GM18511 (cell line): ENCODE measurements around the gene ARHGDIB.

Source experiments
- ATAC-seq: cut with Tn5 transposase; IDR thresholded peaks from one replicate; pipeline ENCODE4 v1.9.1; 2021; ENCODE audit warnings: mild to moderate bottlenecking, moderate library complexity; ENCODE audit not compliant: unreplicated experiment

Gene ARHGDIB

GRCh38 chr12:14957551-14958168 is 3.7 kb downstream of the ARHGDIB start:
- ATAC-seq, result no peak

DNA sequence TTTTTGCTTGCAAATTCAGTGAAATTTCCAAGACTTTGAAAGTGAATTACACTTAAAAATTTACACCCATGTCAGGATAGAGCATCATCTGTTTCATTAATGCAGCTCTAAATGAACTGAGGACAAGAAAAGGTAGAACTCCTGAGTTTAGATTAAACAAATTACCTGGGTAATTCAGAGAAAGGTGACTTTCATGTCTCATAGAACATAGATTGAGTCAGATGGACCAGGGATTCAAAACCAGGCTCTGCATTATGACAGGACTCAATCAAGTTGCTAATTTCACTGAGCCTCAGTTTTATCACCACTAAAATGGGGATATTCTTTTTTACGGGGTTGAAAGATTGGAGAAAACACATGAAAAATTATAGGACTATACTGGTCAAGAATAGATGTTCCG is 4.5 kb downstream of the ARHGDIB start:
- no peak for ATAC-seq

- ATAC-seq, result peak; percentile 55
Observed at GRCh38 chr12:14956024-14956891, 5.1 kb downstream of the ARHGDIB start.

DNA sequence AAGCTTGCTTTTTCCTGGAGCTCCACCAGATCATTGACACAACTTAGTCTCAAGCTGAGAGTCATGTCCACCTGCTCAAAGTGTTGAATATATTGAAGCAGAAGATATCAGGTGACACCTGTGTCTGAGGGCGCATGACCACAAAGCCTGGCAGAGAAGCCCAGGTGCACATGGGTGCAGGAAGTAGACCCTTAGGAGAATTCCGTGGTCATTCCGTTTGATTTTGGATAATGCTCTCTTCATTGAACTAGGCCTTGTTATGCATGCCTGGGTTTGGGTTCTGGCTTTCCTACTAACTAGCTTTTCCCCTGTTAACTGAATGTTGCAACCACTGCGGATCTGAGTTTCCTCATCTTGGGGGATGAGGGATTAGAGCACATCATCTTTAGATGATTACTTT is 7.1 kb downstream of the ARHGDIB start:
- no peak for ATAC-seq

DNA sequence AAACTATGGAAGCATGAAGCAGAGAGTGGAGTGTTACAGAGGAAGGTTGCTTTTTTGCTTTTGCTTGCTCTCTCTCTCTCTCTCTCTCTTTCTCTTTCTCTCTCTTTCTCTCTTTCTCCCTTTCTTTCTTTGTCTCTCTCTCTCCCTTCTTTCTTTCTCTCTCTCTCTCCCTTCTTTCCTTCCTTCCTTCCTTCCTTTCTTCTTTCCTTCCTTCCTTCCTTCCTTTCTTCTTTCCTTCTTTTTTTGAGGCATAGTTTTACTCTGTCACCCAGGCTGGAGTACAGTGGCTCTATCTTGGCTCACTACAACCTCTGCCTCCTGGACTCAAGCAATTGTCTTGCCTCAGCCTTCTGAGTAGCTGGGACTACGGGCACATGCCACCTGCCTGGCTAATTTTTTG is 7.6 kb downstream of the ARHGDIB start:
- no peak for ATAC-seq

GRCh38 chr12:14952299-14952921 is 9.0 kb downstream of the ARHGDIB start:
- peak; percentile 57 for ATAC-seq

GRCh38 chr12:14951851-14952250 is 9.6 kb downstream of the ARHGDIB start:
- no peak for ATAC-seq

- no peak for ATAC-seq
Observed at GRCh38 chr12:14950982-14951746, 10.2 kb downstream of the ARHGDIB start.

DNA sequence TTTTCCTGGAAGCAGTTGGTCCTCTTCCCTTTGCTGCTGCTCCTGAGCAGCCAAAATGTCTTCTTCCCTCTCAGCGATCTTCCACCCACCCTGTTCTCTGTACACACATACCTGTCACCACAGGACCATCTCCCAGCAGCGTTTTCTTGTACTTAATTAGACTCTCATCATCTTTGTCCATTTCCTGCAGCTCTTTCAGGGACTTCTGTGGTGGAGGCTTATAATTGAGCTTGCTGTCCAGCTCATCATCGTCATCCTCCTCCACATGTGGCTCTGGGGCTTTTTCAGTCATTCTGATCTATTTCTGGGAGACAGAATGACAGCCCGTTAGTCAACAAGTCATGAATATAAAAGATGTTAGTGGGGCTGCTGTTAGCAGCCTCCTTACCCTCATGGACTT is 11.0 kb downstream of the ARHGDIB start:
- ATAC-seq, result no peak

GRCh38 chr12:14949631-14950030 is 11.8 kb downstream of the ARHGDIB start:
- no peak for ATAC-seq

DNA sequence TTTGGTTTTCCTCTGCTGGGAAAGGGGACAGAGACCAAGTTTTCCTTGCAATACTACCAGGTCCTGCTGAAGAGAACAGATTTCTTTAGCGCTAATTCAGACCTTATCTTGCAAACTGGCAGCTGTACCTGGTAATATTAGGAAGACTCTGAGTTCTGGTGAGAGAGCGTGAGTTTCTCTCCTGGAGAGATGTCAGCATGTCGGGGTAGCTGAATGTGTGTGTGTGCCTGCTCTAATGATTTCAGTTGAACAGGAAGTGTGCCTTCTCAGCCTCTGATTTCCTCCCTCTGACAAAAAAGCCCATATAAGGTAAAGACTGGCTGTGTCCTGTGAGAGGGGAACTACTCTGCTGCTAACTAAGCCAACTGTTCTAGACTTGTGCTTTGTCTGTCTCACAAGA is 12.7 kb downstream of the ARHGDIB start:
- ATAC-seq, result peak; percentile 94

DNA sequence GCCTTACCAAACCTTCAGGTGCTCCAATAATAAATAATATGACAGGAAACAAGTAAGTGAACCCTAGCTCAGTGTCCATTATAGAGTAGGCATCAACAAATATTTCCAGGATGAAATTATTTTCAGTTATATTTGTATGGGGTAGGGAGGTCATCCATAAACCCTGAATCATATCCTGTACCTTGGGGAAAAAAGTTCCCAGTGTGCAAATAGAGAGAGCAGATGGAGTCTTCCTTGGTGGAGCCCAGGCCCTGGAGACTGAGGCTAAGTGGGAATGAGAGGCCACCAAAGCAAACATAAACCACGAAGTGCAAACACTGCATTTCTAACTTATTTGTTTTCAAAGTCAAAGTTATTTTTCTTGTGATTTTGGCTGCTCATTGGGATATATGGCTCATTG is 14.5 kb downstream of the ARHGDIB start:
- no peak for ATAC-seq

DNA sequence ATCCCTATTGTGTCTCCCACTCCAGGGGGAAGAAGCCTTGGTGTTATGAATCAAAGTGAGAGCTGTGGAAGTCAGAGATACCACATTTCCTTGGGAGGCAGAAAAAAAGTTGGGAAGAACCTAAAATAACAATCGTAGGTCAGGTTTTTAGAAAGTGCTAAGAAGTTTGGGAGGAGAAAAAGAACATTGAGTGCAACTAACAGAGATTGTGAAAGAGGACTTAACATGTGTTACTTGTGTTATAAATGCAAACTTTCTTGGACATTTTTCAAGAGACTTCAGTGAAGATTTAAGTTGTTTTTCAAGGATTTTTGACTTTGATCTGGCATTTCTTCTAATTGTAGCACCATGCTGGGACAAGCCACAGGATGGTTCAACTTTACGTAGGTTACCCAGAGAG is 15.2 kb downstream of the ARHGDIB start:
- no peak for ATAC-seq

DNA sequence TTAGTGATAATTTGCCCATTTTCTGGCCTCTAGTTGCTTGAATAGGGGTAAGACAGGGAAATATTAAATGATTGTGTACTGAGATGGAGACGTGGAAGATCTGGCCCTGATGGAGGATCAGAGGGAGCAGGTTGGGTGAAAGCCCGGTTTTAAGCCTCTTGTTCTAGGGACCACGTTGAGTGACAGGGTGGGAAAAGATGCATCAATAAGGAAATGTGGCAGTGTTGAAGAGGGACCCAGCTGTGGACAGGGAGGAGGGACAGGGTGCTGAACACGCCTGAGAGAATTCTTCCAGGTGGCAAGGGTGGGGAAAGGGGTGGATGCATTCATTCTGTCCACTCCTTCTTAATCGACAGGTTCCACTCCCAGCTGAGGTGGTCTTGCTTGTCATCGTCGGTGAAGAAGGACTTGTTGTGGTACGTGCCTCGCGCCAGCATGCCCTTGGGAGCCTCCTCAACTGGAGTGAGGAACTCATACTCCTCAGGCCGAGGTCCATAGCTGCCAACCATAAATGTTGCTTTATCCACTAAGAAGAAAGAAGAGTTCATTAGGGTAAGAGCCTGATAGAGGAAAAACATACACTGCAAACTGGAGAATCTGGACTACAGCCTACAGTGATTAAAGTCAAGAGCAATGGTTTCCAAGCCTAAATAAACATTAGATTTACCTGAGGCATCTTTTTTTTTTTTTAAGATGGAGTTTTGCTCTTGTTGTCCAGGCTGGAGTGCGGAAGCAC is 19.0 kb downstream of the ARHGDIB start:
- ATAC-seq, result no peak

- no peak for ATAC-seq
Observed at GRCh38 chr12:14941369-14941768, 20.0 kb downstream of the ARHGDIB start.

DNA sequence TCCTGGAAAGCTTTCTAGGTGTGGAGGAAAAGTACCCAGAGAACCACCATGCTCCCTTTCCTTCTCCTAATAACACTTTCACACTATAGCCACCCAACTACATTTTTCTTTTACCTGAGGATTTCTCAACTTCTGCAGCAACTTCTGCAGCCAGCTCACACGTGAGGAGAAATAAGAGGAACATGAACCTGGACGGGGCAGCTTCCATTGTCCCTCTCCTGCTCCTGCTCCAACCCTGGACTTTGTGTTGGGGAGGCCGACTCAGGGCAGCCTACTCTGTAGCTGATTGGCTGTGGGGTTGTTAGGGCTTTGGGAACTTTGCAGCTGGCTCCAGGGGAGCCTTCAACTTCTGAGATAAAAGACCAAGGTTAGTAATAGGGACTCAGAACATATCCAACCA is 23.1 kb downstream of the ARHGDIB start, which contains the start of gene ERP27:
TSS of gene ERP27 (minus strand) at position 237 of the 400 bp plus-strand sequence. CDS start at position 208, 29 bp downstream.
- no peak for ATAC-seq

DNA sequence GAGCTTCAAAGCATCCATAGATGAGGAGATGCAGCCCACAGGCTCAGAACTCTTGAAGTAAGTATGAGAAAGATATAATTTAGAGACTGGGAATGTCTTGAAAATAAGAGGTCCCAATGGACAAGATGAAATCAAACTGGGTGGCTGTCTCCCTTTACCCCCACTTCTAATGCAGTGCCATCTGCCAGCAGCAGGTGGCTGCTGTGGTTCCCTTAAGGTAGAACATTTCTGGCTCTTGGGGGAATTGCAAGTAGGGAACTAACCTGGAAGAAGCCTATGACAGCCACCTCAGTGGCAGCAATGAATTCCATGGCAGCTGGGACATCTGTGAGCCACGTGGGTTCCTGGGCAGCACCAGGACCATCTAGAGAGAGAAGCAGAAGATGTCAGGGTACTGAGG is 23.7 kb downstream of the ARHGDIB start:
- ATAC-seq, result peak; percentile 68

GRCh38 chr12:14937014-14937413 is 24.4 kb downstream of the ARHGDIB start:
- ATAC-seq, result no peak

DNA sequence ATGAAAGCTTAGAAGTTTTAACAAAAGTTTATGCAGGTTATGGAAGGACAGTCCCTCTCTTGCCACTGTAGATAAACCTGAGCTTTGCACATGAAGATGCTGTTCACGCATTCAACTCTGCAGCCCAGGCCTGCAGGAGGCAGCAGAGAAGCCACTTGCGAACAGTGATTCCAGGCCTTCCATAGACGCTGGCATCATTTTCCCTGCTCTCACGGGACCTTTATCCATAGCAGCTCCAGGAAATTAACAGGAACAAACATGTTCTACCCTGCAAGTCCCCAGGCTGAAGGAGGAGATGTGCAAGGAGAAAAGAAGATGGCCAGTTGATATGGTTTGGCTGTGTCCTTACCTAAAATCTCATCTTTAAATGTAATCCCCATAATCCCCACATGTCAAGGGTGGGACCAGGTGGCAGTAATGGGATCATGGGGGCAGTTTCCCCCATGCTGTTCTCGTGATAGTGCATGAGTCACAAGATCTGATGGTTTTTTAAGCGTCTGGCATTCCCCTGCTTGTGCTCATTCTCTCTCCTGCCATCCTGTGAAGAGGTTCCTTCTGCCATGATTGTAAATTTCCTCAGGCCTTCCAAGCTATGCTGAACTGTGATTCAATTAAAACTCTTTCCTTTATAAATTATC is 25.1 kb downstream of the ARHGDIB start:
- ATAC-seq, result no peak

DNA sequence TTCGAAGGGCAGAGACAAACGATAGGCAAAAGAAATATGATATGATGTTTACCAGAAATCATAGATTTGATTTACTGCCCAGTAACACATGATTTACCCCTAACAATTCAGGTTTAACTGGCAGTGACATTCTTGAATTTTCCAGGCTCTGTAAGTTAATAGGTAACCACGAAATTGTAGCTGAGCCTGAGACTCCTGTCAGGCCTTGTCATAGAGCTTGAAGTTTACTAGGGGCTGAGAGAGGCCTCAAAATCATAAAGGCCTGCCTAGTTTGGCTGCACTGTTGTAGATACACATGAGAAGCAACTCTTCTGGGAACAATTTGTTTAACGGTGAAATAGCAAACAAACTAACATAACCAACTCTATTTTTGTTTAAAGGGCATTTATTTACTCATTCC is 26.4 kb downstream of the ARHGDIB start:
- ATAC-seq, result no peak
